Activated CD8-positive, alpha-beta memory T cell treated with anti-CD3 and anti-CD28 coated beads, Interleukin-2, amount 50 U/mL, for 24 hours (primary cell): ENCODE measurements around the gene STAT3.
"Not testable (repeated sequence)": the region's sequence is repeated elsewhere in the genome, so short reads cannot be mapped to it uniquely, and the experiment has no call there.

Source experiments
- DNase-seq: peaks from one replicate; pipeline ENCODE4 v3.0.0-alpha.2; 2020; ENCODE audit errors: extremely low read depth

Gene STAT3

DNA sequence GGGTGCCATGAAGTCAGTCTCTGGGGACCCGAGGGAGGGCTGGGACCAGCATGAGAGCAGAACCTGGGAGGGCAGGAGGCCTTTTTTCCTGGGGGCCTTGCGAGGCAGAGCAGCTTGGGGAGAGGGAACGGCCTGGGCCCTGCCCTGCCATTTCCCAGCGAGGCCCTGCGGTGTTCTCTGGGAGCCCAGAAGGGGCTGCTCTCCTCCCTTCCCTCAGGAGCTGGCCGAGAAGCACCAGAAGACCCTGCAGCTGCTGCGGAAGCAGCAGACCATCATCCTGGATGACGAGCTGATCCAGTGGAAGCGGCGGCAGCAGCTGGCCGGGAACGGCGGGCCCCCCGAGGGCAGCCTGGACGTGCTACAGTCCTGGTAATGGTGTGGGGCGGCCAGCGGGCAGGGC lies 88.3 kb downstream of the STAT3 start:
- not testable (repeated sequence) for DNase-seq

DNA sequence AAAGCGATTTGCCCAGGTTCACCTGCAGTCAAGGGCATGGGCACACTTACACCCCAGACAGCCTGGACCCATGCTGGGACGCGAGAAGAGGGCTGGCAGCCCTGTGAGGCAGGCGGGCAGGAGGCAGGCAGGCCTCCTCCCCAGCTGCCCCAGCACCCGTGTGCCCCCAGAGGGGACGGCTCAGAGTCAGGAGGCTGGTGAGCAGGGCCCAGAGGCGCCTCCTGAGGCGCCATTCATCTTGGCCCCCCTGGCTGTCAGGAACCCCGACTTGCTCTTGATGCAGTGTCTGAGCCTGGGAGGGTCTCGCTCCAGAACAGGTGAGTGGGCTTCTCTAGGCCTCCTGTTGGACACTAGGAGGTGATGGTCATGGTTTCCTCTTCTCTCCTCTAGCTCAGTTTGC lies 88.9 kb downstream of the STAT3 start:
- DNase-seq, result not testable (repeated sequence)

GRCh38 chr17:42297775-42298174 lies 90.5 kb downstream of the STAT3 start:
- not testable (repeated sequence) for DNase-seq

DNA sequence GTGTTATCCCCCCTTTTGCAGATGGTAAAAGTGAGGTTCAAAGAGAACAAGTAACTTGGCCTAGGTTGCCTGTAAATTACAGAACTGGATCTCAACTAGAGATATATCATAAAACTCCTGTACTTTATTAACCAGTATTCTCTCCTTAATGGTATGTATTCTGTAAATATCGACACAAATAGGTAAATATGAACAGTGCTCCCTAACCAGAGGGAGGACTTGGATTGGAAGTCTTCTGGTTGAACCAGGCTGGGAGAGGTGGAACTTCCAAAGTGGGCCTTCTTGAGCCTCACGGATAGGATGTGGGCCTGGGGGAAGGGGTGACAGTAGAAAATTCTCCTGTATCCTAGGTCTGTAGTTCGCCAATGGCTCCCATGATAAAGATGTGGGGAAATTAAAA lies 92.2 kb downstream of the STAT3 start:
- no peak for DNase-seq

- DNase-seq, result no peak
Observed at GRCh38 chr17:42294469-42295398, 93.5 kb downstream of the STAT3 start.

GRCh38 chr17:42291129-42291528 lies 97.1 kb downstream of the STAT3 start:
- no peak for DNase-seq

- no peak for DNase-seq
Observed at GRCh38 chr17:42290577-42290976, 97.7 kb downstream of the STAT3 start.

GRCh38 chr17:42289611-42290181 lies 98.5 kb downstream of the STAT3 start:
- DNase-seq, result no peak

DNA sequence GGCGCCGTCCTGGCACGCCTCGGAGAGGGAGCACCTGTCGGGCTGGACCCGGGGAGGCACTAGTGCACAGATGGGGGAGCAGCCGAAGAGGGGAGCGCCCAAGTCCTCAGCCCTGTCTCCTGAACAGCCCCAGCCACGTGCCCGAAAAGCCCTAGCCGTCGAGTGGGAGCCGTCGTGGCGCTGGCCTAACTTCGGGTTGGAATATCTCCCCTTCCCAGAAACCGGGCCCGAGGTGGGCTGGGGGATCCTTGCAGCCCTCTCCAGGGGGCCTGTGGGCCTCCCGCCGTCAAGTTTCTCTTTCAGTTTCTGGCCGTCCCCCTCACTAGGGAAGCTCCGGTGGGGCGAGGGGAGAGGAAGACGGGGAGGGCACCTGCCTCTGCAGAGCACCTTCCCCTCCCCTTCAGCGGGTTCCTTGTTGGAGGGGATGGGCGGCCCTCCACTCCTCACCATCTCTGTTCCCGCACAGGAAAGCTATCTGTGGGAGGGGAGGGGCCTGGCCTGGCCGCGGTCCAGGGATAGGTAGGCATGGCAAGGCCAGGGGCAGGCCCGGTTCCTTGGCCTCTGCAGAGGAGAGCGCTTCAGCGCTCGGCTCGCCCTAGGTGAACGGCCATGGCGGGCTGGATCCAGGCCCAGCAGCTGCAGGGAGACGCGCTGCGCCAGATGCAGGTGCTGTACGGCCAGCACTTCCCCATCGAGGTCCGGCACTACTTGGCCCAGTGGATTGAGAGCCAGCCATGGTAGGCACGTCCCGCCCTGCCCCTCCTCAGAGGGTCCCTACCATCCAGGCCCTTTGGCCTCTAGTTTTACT lies 99.2 kb downstream of the STAT3 start:
- DNase-seq, result no peak

DNA sequence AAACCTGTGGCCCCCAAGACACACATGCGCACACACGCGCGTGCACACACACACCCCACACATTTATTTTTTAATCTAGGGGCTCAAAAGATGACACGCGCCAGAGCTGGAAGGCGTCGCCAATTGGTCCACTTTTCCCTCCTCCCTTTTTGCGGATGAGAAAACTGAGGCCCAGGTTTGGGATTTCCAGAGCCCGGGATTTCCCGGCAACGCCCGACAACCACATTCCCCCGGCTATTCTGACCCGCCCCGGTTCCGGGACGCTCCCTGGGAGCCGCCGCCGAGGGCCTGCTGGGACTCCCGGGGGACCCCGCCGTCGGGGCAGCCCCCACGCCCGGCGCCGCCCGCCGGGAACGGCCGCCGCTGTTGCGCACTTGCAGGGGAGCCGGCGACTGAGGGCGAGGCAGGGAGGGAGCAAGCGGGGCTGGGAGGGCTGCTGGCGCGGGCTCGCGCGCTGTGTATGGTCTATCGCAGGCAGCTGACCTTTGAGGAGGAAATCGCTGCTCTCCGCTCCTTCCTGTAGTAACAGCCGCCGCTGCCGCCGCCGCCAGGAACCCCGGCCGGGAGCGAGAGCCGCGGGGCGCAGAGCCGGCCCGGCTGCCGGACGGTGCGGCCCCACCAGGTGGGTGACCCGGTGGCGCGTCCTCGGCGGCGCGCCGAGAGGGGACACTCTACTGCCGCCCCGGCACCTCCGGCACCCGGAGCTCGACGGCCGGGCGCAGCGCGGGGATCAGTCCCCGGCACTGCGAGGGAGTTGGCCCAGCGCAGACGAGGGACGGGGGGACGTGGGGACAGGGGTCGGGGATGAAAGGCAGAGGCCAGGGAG lies 100.1 kb downstream of the STAT3 start, which contains the start of gene STAT5A:
TSS of gene STAT5A (plus strand) at position 522 of the 826 bp plus-strand sequence. CDS start 914 bp downstream, outside the sequence.
- DNase-seq, result no peak

DNA sequence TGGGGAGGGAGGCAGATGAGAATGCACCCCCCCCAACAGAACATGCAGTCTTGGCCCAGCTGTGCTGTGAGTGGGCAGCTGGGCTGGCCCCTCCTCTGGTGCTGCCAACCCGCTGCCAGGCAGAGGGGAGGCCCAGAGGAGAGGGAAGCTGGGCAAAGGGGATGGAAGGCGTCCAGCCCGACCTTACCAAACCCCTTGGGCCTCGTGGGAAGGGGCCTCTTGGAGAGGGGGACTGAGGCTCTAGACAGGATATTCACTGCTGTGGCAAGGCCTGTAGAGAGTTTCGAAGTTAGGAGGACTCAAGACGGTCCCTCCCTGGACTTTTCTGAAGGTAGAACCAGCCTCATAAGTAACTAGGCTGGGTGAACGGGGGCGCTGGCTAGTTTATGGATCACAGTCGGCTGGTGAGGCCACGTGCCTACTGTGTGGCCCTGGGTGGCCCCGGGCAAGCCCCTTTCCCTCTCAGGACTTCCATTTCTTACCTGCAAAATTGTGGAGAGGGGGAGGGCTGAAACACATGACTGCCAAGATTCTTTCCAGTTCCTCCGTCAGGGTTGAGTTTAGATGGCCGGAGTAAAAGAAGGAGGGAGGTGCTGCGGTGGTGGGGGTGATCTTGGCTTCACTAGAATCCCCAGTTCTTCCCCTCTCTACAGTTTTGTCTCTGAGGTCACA lies 100.8 kb downstream of the STAT3 start:
- no peak for DNase-seq

DNA sequence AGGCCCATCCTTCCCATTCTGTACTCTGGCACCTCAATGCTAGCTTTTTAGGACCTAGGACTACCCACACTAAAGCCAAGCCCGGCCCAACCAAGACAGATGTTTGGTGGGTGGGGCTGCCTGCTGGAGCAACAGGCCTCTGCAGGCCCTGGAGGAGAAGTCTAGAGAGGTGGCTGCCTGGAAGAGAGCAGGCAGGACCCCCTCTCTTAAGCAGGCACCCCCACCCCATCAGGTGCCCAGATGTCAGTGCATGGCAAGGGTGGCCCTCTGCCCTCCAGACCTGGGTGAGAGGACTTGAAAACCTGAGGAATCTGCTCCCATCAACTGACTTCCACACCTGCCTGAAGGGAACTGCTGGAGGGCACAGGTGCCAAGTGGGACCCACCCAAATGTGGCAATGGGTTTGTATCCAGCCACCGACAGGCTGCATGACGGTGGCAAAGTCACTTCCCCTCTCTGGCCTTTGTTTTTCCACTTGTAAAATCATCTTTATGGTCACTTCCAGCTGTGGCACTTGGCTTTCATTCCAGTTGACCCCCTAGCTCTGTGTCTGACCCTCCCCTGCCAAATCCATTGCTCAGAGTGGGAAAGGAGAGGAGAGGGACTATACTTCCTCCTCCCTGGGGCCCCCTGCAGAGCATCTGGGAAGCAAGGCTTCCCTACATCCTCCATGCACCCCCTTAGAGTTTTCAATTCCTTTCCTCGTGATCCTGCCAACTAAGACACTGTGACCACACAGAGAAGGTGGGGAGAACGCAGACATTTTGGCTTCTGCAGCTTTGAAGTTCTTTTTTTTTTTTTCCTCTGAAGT lies 101.6 kb downstream of the STAT3 start:
- no peak for DNase-seq

DNA sequence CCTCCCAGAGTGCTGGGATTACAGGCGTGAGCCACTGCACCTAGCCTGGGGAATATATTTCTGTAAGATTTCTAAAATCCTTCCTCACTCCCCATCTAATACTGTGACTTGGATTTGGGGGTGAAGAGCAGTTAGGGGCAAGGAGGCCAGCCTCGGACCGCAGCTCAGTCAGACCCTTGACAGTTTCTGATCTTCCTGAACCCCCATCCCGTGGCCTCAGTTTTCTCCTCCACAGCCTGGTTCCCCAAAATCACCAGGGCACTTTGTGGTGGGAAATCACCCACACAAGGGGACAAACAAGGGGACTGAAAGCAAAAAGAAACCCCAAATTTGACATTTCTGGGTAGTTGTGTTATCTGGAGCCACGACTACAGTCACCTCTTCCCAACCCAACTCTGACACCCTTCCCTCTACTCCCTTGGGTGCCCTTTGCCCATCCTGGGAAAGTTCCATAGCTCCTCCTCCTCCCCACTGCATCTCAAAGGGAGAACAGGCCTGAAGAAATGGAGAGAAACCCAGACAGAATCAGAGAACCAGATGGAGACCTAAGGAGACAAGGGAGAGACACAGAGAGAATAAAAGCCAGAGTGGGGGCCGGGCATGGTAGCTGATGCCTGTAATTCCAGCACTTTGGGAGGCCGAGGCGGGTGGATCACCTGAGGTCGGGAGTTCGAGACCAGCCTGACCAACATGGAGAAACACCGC lies 102.7 kb downstream of the STAT3 start:
- no peak for DNase-seq

- no peak for DNase-seq
Observed at GRCh38 chr17:42284566-42284965, 103.7 kb downstream of the STAT3 start.

DNA sequence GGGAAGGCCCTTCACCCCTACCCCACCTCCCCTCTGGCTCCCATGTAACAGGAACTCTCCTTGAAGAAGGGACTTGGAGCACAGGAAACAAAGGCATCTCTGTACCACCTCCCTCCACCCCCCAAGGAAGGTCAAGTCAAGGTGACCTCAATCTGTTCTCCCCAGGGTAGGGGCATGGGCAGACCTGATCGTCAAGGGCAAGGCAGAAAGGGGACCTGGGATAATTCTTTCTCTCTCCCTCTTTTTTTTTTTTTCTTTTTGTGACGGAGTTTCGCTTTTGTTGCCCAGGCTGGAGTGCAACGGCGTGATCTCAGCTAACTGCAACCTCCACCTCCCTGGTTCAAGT lies 104.2 kb downstream of the STAT3 start:
- no peak for DNase-seq

DNA sequence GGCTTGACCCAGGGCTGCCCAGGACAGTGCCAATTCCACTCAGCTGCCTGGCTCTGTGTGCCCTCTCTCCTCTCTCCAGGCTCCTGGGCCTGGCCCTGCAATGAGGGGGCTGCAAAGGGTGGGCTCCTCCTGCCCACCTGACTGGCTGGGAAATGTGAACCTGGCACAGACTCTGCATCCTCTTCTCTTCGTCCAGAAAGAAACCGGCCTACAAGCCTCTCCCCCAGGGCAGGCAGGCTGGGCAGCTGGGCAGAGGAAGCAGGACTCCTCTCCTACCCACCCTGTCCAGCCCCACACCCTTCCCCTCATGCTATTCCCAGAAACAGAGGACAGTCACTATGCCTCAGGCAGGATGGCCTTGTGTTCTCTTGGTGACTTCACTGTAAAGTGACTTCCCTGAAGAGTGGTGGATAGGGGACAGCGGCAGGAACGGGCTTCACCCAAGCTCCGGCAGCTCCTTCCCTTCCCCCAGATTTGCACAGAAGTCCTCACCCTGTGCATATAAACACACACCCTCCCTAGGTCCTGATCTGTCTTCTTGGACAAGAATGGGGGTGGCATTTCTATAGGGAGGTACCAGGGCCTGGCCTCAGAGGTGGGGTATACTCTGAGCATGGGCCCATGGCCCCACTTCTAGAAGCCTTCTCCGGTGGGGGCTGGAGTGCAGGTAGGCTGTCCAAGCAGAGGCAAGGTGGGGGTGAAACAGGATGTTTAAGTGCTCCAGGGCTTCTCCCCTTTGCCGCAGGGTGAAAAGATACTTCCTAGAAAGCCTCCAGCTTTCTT lies 104.8 kb downstream of the STAT3 start:
- DNase-seq, result no peak

GRCh38 chr17:42282478-42283080 lies 105.7 kb downstream of the STAT3 start:
- DNase-seq, result no peak

DNA sequence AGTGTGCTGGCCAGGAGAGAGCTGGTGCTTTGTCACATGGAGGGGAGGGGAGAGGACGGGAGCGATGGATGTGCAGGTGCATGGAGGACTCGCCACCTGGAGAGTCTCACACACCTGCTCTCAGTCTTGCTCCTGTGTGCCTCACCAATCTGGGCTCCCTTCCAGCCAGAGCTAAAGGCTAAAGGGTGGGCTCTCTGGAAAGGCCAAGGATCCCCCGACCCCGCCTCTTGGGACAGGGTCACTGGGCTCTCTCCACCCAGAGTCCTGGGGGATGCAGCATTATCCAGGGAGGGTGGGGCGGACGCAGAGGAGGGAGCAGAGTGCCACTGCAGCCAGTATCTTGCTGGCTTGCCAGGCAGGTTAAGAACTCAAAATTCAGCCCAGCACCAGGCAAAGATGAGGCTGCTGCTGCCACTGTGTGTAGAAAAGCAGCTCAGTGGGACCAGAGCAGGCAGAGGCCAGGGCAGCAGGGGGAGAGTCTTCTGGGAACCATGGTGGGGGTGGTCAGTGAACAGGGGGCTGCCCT lies 106.6 kb downstream of the STAT3 start:
- no peak for DNase-seq
